Neuron (in vitro differentiated cells): ENCODE results near the gene PSKH1.
"Not testable (repeated sequence)": the region's sequence is repeated elsewhere in the genome, so short reads cannot be mapped to it uniquely, and the experiment has no call there.

Experiments used
- H2AFZ ChIP-seq: one replicate; pipeline ENCODE4 v1.6.1; 2013; ENCODE audit warnings: low read depth, mild to moderate bottlenecking, inconsistent platforms, low read length, moderate library complexity
- H3K27me3 ChIP-seq: one replicate; pipeline ENCODE4 v1.6.1; 2013; ENCODE audit warnings: low read length; ENCODE audit not compliant: insufficient read depth
- H3K36me3 ChIP-seq: one replicate; pipeline ENCODE4 v1.6.1; 2013; ENCODE audit warnings: low read length; ENCODE audit not compliant: insufficient read depth
- H3K4me1 ChIP-seq: one replicate; pipeline ENCODE4 v1.6.1; 2013; ENCODE audit warnings: low read length; ENCODE audit not compliant: insufficient read depth
- H3K4me3 ChIP-seq: 2 replicates; pipeline ENCODE4 v1.5.1; 2013; ENCODE audit warnings: mild to moderate bottlenecking, low read length, moderate library complexity
- H3K9me3 ChIP-seq: one replicate; pipeline ENCODE4 v1.6.1; 2013; ENCODE audit warnings: low read length

PSKH1 gene

GRCh38 chr16:67971111-67971510 lies 78.1 kb downstream of the PSKH1 start:
- Histone ChIP-seq H3K4me1 (peaks cover 20% of the 10 kb centered on the region), H3K27me3 (no peaks in the 10 kb centered on the region), H3K4me3 (no peak overlapping the region), H2AFZ (no peak overlapping the region), H3K36me3 (no peaks in the 10 kb centered on the region), H3K9me3 (no peaks in the 10 kb centered on the region)

- H3K9me3 ChIP-seq, H3K36me3 ChIP-seq, H3K4me1 ChIP-seq, H3K27me3 ChIP-seq, H2AFZ ChIP-seq, H3K4me3 ChIP-seq: not testable (repeated sequence)
Measured at GRCh38 chr16:67972285-67972684, 79.2 kb downstream of the PSKH1 start.

GRCh38 chr16:67975321-67976105 lies 82.5 kb downstream of the PSKH1 start:
- H3K9me3 ChIP-seq: peaks cover 2% of the 10 kb centered on the region
- no peaks in the 10 kb centered on the region for H3K4me1 ChIP-seq
- H3K36me3 ChIP-seq: no peaks in the 10 kb centered on the region
- H3K4me3 ChIP-seq: no peak overlapping the region
- H2AFZ ChIP-seq: no peak overlapping the region
- peaks cover 5% of the 10 kb centered on the region for H3K27me3 ChIP-seq

- no peak overlapping the region for H3K4me3 ChIP-seq
- H2AFZ ChIP-seq: no peak overlapping the region
- no peaks in the 10 kb centered on the region for H3K4me1 ChIP-seq
- H3K36me3 ChIP-seq: no peaks in the 10 kb centered on the region
- peaks cover 5% of the 10 kb centered on the region for H3K27me3 ChIP-seq
- H3K9me3 ChIP-seq: peaks cover 2% of the 10 kb centered on the region
Measured at GRCh38 chr16:67976205-67976604, 83.2 kb downstream of the PSKH1 start.

GRCh38 chr16:67977005-67977404 lies 84.0 kb downstream of the PSKH1 start:
- Histone ChIP-seq H3K9me3 (peaks cover 2% of the 10 kb centered on the region), H3K4me3 (no peak overlapping the region), H3K4me1 (no peaks in the 10 kb centered on the region), H3K36me3 (no peaks in the 10 kb centered on the region), H2AFZ (no peak overlapping the region), H3K27me3 (peaks cover 5% of the 10 kb centered on the region)

- no peaks in the 10 kb centered on the region for H3K36me3 ChIP-seq
- peaks cover 5% of the 10 kb centered on the region for H3K27me3 ChIP-seq
- no peak overlapping the region for H2AFZ ChIP-seq
- peaks cover 2% of the 10 kb centered on the region for H3K9me3 ChIP-seq
- H3K4me1 ChIP-seq: no peaks in the 10 kb centered on the region
- no peak overlapping the region for H3K4me3 ChIP-seq
Measured at GRCh38 chr16:67977469-67978227, 84.6 kb downstream of the PSKH1 start.
